Esophagus squamous epithelium (tissue), 4 donors: ENCODE measurements around the gene IL21R.

Source experiments
- POLR2A ChIP-seq, 4 donors: fragments of 450-650 bp; IDR thresholded peaks; one replicate each; pipeline ENCODE4 v1.6.1; 2017; ENCODE audit warnings: antibody characterized with exemption in 4 of 4, mild to moderate bottlenecking in 4 of 4, moderate library complexity in 3 of 4
- TF ChIP-seq, protein P1 (sequence below), 6 experiments: fragments of 450-650 bp in 4 of 6; fragments of 200-600 bp in 2 of 6; sonication (generic) in 2 of 6; IDR thresholded peaks; one replicate each; pipeline ENCODE4 v1.5.1; 2016 to 2019; ENCODE audit warnings: antibody characterized with exemption in 6 of 6, mild to moderate bottlenecking in 4 of 6, moderate library complexity in 4 of 6

DNA sequence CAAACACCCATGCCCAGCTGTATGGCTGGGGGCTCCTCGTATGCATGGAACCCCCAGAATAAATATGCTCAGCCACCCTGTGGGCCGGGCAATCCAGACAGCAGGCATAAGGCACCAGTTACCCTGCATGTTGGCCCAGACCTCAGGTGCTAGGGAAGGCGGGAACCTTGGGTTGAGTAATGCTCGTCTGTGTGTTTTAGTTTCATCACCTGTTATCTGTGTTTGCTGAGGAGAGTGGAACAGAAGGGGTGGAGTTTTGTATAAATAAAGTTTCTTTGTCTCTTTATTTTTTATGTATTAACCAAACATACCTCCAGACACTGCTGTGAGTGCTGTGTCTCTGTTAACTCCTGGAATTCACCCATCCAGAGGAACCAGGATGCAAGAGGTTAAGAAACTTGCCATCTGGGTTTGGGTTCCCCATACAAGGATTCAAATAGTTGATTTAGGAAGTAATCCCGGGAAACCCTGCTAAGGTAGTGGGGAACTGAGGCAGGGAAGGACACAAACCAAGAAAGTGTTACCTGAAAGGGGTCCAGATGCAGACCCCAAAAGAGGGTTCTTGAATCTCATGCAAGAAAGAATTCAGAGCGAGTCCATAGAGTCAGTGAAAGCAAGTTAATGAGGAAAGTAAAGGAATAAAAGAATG, 37.4 kb upstream of the IL21R start:
- TF ChIP-seq, protein P1, sequence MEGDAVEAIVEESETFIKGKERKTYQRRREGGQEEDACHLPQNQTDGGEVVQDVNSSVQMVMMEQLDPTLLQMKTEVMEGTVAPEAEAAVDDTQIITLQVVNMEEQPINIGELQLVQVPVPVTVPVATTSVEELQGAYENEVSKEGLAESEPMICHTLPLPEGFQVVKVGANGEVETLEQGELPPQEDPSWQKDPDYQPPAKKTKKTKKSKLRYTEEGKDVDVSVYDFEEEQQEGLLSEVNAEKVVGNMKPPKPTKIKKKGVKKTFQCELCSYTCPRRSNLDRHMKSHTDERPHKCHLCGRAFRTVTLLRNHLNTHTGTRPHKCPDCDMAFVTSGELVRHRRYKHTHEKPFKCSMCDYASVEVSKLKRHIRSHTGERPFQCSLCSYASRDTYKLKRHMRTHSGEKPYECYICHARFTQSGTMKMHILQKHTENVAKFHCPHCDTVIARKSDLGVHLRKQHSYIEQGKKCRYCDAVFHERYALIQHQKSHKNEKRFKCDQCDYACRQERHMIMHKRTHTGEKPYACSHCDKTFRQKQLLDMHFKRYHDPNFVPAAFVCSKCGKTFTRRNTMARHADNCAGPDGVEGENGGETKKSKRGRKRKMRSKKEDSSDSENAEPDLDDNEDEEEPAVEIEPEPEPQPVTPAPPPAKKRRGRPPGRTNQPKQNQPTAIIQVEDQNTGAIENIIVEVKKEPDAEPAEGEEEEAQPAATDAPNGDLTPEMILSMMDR (IDR thresholded peaks at IDR 0.05), result no peak
- no peak for TF ChIP-seq POLR2A (IDR thresholded peaks at IDR 0.05)
